Measurements from ENCODE around the gene CLK3.
"Not testable (repeated sequence)": the region's sequence is repeated elsewhere in the genome, so short reads cannot be mapped to it uniquely, and the experiment has no call there.

GRCh38 chr15:74661280-74661679 is 45.6 kb downstream of the CLK3 start:
- TF ChIP-seq POLR2AphosphoS5 (IDR thresholded peaks at IDR 0.05); CTCF (IDR thresholded peaks at IDR 0.05 in 8 of 11, conservative IDR thresholded peaks at IDR 0.05 in 3 of 11): not testable (repeated sequence)

Measured in spleen (tissue), 7 donors.